Measurements from ENCODE around the gene NRXN3.

DNA sequence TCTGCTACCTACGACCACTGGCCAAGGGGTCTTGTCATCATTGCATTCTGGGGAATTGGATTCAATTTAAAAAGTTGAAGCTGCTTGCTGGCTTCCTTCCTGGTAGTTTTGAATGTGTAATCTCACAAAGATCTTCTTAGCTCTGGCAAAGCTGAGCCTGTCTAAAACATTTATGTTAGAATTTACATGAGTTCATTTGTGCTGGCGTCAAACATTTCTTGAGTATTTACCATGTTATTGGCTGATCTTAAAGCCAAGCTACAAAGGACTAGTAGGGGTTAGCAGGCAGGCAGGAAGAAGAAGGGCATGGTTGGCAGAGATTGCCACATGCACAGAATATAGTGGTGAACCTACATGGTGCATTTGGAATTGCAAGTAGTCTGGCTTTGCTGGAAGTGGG is 1596.3 kb downstream of the NRXN3 start:
- no peak for TF ChIP-seq EZH2 (IDR thresholded peaks at IDR 0.05; ENCODE audit: borderline replicate concordance)
- TF ChIP-seq CTCF (IDR thresholded peaks at IDR 0.05; ENCODE audit: poor library complexity) = no peak
